DND-41 (cell line): ENCODE measurements around the gene BCKDHB.

ENCODE experiments used
- EZH2 ChIP-seq: IDR thresholded peaks from 3 replicates; pipeline ENCODE4 v1.6.1; 2012; ENCODE audit warnings: borderline replicate concordance, low read depth, mild to moderate bottlenecking, moderate library complexity, low read length, inconsistent platforms; ENCODE audit not compliant: severe bottlenecking
- TF ChIP-seq, protein P1 (sequence below): IDR thresholded peaks from 2 replicates; pipeline ENCODE4 v1.5.1; 2012; ENCODE audit warnings: borderline replicate concordance, low read length, moderate library complexity, mild to moderate bottlenecking; ENCODE audit not compliant: poor library complexity, severe bottlenecking; ENCODE audit errors: extremely low read depth

DNA sequence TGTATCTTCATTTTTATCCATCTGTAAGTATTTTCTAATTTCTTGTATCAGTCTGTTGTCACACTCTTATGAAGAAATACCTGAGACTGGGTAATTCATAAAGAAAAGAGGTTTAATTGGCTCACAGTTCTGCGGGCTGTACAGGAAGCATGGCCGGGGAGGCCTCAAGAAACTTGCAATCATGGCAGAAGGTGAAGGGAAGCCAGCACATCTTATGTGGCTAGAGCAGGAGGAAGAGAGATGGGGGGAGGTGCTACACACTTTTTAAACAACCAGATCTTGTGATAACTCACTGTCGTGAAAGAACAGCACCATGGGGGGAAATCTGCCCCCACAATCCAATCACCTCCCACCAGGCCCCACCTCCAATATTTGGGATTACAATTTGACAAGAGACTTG is 10.9 kb upstream of the BCKDHB start:
- TF ChIP-seq, protein P1, sequence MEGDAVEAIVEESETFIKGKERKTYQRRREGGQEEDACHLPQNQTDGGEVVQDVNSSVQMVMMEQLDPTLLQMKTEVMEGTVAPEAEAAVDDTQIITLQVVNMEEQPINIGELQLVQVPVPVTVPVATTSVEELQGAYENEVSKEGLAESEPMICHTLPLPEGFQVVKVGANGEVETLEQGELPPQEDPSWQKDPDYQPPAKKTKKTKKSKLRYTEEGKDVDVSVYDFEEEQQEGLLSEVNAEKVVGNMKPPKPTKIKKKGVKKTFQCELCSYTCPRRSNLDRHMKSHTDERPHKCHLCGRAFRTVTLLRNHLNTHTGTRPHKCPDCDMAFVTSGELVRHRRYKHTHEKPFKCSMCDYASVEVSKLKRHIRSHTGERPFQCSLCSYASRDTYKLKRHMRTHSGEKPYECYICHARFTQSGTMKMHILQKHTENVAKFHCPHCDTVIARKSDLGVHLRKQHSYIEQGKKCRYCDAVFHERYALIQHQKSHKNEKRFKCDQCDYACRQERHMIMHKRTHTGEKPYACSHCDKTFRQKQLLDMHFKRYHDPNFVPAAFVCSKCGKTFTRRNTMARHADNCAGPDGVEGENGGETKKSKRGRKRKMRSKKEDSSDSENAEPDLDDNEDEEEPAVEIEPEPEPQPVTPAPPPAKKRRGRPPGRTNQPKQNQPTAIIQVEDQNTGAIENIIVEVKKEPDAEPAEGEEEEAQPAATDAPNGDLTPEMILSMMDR = no peak
- TF ChIP-seq EZH2 = no peak
